NT2/D1 (cell line): ENCODE results near the gene LMX1B.

Experiments used
- SUZ12 ChIP-seq: IDR thresholded peaks from 2 replicates; pipeline ENCODE4 v1.6.1; 2011; ENCODE audit not compliant: insufficient read length, insufficient read depth; ENCODE audit errors: extremely low read depth
- YY1 ChIP-seq: IDR thresholded peaks from 2 replicates; pipeline ENCODE4 v1.6.1; 2011; ENCODE audit not compliant: insufficient read length, insufficient read depth

DNA sequence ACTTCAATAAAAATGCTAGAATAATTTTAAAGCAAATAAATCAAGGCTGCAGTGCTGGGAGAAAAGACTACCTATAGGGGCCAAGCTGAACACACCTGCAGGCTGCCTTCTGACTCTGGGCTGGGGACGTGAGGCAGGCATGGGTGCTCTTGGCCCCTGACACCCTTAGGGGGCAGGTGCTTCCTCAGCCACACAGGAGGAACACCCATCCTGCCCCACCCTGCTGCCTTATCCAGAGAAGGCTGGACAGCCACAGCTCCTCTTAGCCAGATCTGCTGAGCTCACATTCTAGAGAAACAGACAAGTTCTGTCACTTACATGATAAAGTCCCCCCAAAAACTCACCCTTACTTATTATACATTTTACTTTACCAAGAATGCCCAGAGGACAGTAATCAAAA is 6.6 kb upstream of the LMX1B start:
- TF ChIP-seq YY1 (no peak), SUZ12 (no peak)
